ENCODE results near the gene GTF2H3.

GTF2H3 gene

DNA sequence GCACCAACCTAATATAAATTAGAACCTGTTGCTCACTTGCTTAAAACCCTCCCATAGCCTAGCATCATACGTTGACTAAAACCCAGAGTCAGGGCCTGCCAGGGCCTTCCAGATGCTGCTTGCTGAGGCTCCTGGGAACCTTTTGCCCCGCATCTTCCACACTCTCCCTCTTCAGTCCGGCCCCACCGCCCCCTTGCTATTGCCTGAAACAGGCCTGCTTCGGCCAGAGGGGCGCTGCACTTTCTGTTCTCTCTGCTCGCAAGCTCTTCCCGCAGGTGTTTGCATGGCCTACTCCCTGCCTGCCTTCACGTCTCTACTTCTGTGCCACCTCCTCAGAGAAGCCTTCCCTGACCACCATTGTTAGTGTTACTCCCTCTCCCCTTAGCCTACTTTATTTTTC lies 23.6 kb downstream of the GTF2H3 start:
- no peak overlapping the region for H3K4me3 ChIP-seq (ENCODE audit: low read depth, low read length)
- no peak for TF ChIP-seq CTCF (IDR thresholded peaks at IDR 0.05; ENCODE audit: control insufficient read depth, extremely low read depth, insufficient read depth)
- no peak for DNase-seq (ENCODE audit: low read depth)

DNA sequence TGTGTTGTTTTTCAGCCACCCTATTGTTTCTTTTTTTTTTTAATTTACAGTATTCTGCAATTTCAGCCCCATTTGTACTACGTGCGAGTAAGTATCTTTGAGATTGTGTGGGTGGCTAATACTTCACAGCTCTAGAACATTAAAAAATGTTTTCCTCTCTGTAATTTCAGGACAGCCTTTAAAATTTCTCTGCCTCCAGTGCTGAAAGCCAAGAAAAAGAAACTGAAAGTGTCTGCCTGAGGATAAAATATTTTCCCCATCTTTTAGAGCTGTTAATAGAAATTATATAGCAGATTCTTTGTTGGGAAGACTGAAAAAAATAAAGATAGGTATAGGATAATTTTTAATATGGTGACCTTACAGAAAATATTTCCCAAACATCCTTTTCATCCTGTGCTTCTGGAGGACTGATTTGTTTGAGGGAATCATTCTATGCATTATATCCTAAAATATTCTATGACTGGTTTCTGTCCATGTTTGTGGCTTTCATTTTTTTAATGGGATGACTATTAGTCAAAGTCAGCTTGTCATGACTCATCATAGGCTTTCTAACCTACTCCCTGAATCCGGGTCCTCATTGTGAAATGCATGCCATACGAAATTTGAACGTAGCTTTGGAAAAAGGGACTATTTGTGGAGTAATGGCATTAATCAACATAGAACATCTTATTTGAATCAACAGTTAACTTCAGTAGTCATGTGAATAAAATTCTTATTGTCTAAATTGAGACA lies 26.5 kb downstream of the GTF2H3 start:
- no peak for TF ChIP-seq CTCF (IDR thresholded peaks at IDR 0.05; ENCODE audit: control insufficient read depth, extremely low read depth, insufficient read depth)
- no peak for DNase-seq (ENCODE audit: low read depth)
- no peak overlapping the region for H3K4me3 ChIP-seq (ENCODE audit: low read depth, low read length)

GRCh38 chr12:123667771-123668170 lies 34.1 kb downstream of the GTF2H3 start:
- DNase-seq (ENCODE audit: low read depth) = no peak
- no peak overlapping the region for H3K4me3 ChIP-seq (ENCODE audit: low read depth, low read length)
- no peak for TF ChIP-seq CTCF (IDR thresholded peaks at IDR 0.05; ENCODE audit: control insufficient read depth, extremely low read depth, insufficient read depth)

- no peak for TF ChIP-seq CTCF (IDR thresholded peaks at IDR 0.05; ENCODE audit: control insufficient read depth, extremely low read depth, insufficient read depth)
- DNase-seq (ENCODE audit: low read depth) = peak; percentile 74
- peak within 1 kb of the TSS; percentile 97 for H3K4me3 ChIP-seq (ENCODE audit: low read depth, low read length)
Measured at GRCh38 chr12:123670882-123671728, 37.5 kb downstream of the GTF2H3 start, which contains the start of gene TCTN2. TCTN2 (plus strand) TSS chr12:123671113; CDS start chr12:123671241, 128 bp downstream.

GRCh38 chr12:123671876-123672275 lies 38.2 kb downstream of the GTF2H3 start:
- H3K4me3 ChIP-seq (ENCODE audit: low read depth, low read length) = peak overlapping the region; percentile 97
- no peak for TF ChIP-seq CTCF (IDR thresholded peaks at IDR 0.05; ENCODE audit: control insufficient read depth, extremely low read depth, insufficient read depth)
- DNase-seq (ENCODE audit: low read depth) = no peak

DNA sequence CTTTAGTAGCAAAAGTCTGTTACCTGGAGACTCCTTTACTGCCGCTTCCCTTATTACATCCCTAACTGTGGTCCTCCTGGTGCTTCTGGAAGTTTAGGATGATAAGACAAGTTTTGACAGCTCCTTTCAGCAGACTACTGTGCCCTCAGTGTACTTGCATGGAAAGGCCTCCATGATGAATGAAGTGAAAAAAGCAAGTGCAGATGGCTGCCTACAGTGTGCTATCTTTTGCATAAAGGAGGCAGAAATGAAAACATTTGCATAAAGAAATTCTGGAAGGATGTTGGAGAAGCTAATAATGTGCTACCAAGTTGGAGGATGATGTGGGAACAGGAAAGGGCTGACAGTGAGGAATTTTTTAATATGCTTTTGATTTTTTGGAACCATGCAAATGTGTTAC lies 41.8 kb downstream of the GTF2H3 start:
- no peak for TF ChIP-seq CTCF (IDR thresholded peaks at IDR 0.05; ENCODE audit: control insufficient read depth, extremely low read depth, insufficient read depth)
- no peak for DNase-seq (ENCODE audit: low read depth)
- no peak overlapping the region for H3K4me3 ChIP-seq (ENCODE audit: low read depth, low read length)

All from LNCaP clone FGC (cell line).